Measurements from ENCODE around the gene TMC8. TPM values are rescaled to one million over a fixed set of nuclear protein-coding genes. Genes with fewer than 3 reads are reported as not detected.

Gene TMC8
- total and polyA plus RNA-seq, 7 donors = 0.30 to 2.8 (median 0.89) TPM

- TF ChIP-seq, protein P1, sequence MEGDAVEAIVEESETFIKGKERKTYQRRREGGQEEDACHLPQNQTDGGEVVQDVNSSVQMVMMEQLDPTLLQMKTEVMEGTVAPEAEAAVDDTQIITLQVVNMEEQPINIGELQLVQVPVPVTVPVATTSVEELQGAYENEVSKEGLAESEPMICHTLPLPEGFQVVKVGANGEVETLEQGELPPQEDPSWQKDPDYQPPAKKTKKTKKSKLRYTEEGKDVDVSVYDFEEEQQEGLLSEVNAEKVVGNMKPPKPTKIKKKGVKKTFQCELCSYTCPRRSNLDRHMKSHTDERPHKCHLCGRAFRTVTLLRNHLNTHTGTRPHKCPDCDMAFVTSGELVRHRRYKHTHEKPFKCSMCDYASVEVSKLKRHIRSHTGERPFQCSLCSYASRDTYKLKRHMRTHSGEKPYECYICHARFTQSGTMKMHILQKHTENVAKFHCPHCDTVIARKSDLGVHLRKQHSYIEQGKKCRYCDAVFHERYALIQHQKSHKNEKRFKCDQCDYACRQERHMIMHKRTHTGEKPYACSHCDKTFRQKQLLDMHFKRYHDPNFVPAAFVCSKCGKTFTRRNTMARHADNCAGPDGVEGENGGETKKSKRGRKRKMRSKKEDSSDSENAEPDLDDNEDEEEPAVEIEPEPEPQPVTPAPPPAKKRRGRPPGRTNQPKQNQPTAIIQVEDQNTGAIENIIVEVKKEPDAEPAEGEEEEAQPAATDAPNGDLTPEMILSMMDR (IDR thresholded peaks at IDR 0.05) = no peak
- peaks cover 15% of the 10 kb centered on the region for H3K4me1 ChIP-seq
- no peaks in the 10 kb centered on the region for H3K36me3 ChIP-seq (ENCODE audit: insufficient read depth in 1 of 2, low read depth in 1 of 2)
- ATAC-seq (no peak), DNase-seq (no peak)
- H3K9me3 ChIP-seq = no peaks in the 10 kb centered on the region
- no peak overlapping the region for H3K4me3 ChIP-seq
- intact Hi-C loops (cut with DNase I) = no loop called here
- WGBS, 3 donors = 74 to 81% (median 76%) methylated on average over 8 of the region's 8 CpGs
- no peak overlapping the region for H3K27ac ChIP-seq
- no peaks in the 10 kb centered on the region for H3K27me3 ChIP-seq (ENCODE audit: insufficient read depth in 3 of 3, low read length in 2 of 3)
Observed at GRCh38 chr17:78147315-78147998, 16.9 kb downstream of the TMC8 start.

GRCh38 chr17:78148286-78149016, 17.9 kb downstream of the TMC8 start:
- Histone ChIP-seq H3K27me3 (ENCODE audit: insufficient read depth in 3 of 3, low read length in 2 of 3) (no peaks in the 10 kb centered on the region), H3K4me1 (peaks cover 15% of the 10 kb centered on the region), H3K4me3 (no peak overlapping the region), H3K27ac (no peak overlapping the region), H3K9me3 (no peaks in the 10 kb centered on the region), H3K36me3 (ENCODE audit: insufficient read depth in 1 of 2, low read depth in 1 of 2) (no peaks in the 10 kb centered on the region)
- intact Hi-C loops (cut with DNase I) = no loop called here
- DNase-seq (no peak), ATAC-seq (no peak)
- TF ChIP-seq, protein P1 (IDR thresholded peaks at IDR 0.05) = no peak
- 67 to 71% (median 68%) methylated on average over 14 of the region's 14 CpGs for WGBS, 3 donors

DNA sequence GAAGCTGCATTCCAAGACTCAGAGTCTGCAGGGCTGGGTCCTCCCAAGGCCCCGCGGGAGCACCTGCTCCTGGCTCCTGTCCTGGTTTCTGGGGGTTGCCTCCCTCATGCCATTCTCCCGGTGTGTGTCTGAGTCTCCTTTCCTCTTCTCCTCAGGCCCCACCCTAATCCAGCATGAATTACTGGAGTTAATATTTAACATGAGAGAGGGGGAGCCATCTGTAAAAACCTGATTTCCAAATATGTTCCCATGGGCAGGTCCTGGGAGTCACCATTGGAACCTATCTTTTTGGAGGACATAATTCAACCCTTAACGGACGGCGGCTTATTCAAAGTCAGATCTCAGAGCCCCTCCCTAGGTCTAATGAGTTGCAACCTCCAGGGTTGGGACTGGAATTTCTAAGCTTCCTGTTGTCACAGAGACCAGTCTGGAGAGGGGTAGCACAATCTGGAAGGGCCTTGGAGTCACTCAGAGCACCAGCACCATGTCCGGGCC, 21.0 kb downstream of the TMC8 start:
- no peaks in the 10 kb centered on the region for H3K36me3 ChIP-seq (ENCODE audit: insufficient read depth in 1 of 2, low read depth in 1 of 2)
- H3K4me1 ChIP-seq = no peaks in the 10 kb centered on the region
- intact Hi-C loops (cut with DNase I) = no loop called here
- H3K27ac ChIP-seq = no peak overlapping the region
- ATAC-seq (no peak), DNase-seq (no peak)
- TF ChIP-seq, protein P1 (IDR thresholded peaks at IDR 0.05) = no peak
- 61 to 77% (median 67%) methylated on average over 7 of the region's 7 CpGs for WGBS, 3 donors
- no peak overlapping the region for H3K4me3 ChIP-seq
- H3K9me3 ChIP-seq = no peaks in the 10 kb centered on the region
- no peaks in the 10 kb centered on the region for H3K27me3 ChIP-seq (ENCODE audit: insufficient read depth in 3 of 3, low read length in 2 of 3)

GRCh38 chr17:78154903-78155811, 24.6 kb downstream of the TMC8 start:
- ATAC-seq (no peak), DNase-seq (no peak)
- intact Hi-C loops (cut with DNase I) = no loop called here
- Histone ChIP-seq H3K27me3 (ENCODE audit: insufficient read depth in 3 of 3, low read length in 2 of 3) (no peaks in the 10 kb centered on the region), H3K4me3 (no peak overlapping the region), H3K27ac (no peak overlapping the region), H3K36me3 (ENCODE audit: insufficient read depth in 1 of 2, low read depth in 1 of 2) (no peaks in the 10 kb centered on the region), H3K9me3 (no peaks in the 10 kb centered on the region), H3K4me1 (no peaks in the 10 kb centered on the region)
- 83 to 88% (median 83%) methylated on average over 11 of the region's 11 CpGs for WGBS, 3 donors
- TF ChIP-seq, protein P1 (IDR thresholded peaks at IDR 0.05) = no peak

Data from psoas muscle (tissue), 8 donors.